Naive B cell (primary cell): ENCODE results near the gene KRT8. TPM values are rescaled to one million over a fixed set of nuclear protein-coding genes. Genes with fewer than 3 reads are reported as not detected.
"Not testable (repeated sequence)": the region's sequence is repeated elsewhere in the genome, so short reads cannot be mapped to it uniquely, and the experiment has no call there.

Experiments
- ATAC-seq, 2 donors: fragments of 150-1000 bp; cut with Tn5 transposase; 2 replicates each; pipeline ENCODE4 v1.10.0; 2021; ENCODE audit warnings: low read depth in 2 of 2, mild to moderate bottlenecking in 2 of 2, moderate library complexity in 2 of 2
- DNase-seq: peaks from one replicate; pipeline ENCODE4 v3.0.0; 2022
- H3K27ac Mint-ChIP-seq, 6 donors: one replicate each; pipeline ENCODE4 v1.8.0; 2020 to 2022; ENCODE audit warnings: mild to moderate bottlenecking in 6 of 6, mixed read lengths in 6 of 6, moderate library complexity in 5 of 6, inconsistent platforms in 2 of 6
- H3K27me3 Mint-ChIP-seq, 3 donors: one replicate each; pipeline ENCODE4 v1.8.0; 2021 to 2022; ENCODE audit warnings: mixed read lengths in 3 of 3, mild to moderate bottlenecking in 1 of 3
- H3K36me3 Mint-ChIP-seq, 2 donors: one replicate each; pipeline ENCODE4 v1.8.0; 2020 to 2022; ENCODE audit warnings: mixed read lengths in 2 of 2, inconsistent platforms in 1 of 2, mild to moderate bottlenecking in 1 of 2
- H3K4me1 Mint-ChIP-seq, 3 donors: one replicate each; pipeline ENCODE4 v1.8.0; 2020 to 2022; ENCODE audit warnings: mixed read lengths in 3 of 3, inconsistent platforms in 1 of 3, mild to moderate bottlenecking in 1 of 3, moderate library complexity in 1 of 3
- H3K4me3 Mint-ChIP-seq, 8 donors: one replicate each; pipeline ENCODE4 v1.8.0; 2020 to 2022; ENCODE audit warnings: mild to moderate bottlenecking in 8 of 8, mixed read lengths in 8 of 8, moderate library complexity in 8 of 8, inconsistent platforms in 2 of 8
- H3K9me3 Mint-ChIP-seq, 7 donors: one replicate each; pipeline ENCODE4 v1.8.0; 2020 to 2022; ENCODE audit warnings: mixed read lengths in 7 of 7, mild to moderate bottlenecking in 5 of 7, inconsistent platforms in 2 of 7, moderate library complexity in 1 of 7
- polyA plus RNA-seq, 6 donors: library from polyadenylated mRNA; unstranded; fragments of 300-500 nt; fragmentation: Illumina TruSeq; gene quantifications; one replicate each; pipeline ENCODE4 v1.2.3, GENCODE V29; 2021; ENCODE audit warnings: low read depth in 6 of 6

Gene KRT8
- polyA plus RNA-seq, 6 donors from 2014 or later, result not detected

DNA sequence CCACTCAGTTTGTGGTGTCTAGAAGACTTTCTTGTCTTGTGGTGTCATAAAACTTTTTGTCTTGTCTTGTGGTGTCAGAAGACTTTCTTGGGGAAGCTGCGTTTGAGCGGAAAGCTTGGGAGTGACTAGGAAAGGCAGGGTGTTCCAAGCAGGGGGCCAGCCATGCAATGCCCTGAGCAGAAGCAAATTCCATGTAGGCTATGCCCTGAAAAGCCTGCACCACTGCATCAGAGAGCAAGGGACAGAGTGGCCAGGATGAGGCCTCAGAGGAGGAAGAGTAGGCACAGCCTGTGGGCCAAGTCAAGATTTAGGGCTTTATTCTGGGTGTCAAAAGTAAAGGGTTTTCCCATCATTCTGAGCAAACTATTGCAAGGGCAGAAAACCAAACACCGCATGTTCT is 14.5 kb downstream of the KRT8 start:
- Mint-ChIP-seq H3K27me3 (peaks cover 12 to 31% (median 26%) of the 10 kb centered on the region in 3 donors), H3K36me3 (no peaks in the 10 kb centered on the region), H3K9me3 (peaks cover 0 to 5% (median 0%) of the 10 kb centered on the region in 7 donors), H3K4me1 (no peaks in the 10 kb centered on the region), H3K27ac (no peak overlapping the region), H3K4me3 (no peak overlapping the region)
- DNase-seq, result no peak
- no peak for ATAC-seq

DNA sequence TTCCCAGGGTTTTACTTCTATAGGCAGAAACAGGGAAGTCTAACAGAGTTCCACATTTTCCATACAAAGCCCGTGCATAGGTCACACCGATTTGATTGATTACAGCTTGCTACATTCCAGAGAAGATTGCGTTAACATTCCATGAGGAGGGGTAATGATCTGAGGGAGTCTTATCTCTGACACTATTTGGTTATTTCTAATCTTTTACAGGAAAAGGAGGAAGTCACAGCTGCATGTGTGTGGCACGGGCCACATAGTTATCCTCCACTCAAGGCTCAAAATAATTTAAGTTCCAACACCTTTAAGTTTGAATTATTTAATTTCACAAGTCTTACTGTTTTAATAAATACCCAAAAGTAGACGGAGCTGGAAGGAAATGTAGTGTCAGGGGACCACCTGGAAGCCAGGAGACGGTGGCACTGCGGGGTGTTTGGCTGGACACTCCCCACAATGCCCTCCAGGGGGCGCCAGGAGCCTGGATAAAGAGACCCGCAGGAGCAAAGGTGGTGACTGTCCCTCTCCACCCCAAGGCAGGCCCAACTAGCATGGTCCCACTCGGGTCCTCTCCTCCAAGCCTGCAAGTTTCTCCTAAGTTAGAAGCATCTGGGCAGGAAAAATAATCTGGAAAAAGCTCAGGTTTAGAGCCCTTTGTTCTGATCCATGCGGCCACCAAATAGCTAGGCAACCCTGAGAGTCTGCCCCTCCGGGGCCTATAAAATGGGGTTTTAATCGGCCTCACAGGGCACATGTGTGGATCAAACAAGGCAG is 20.2 kb downstream of the KRT8 start:
- Mint-ChIP-seq H3K36me3 (no peaks in the 10 kb centered on the region), H3K4me1 (peaks cover 5 to 9% (median 7%) of the 10 kb centered on the region in 3 donors), H3K27me3 (peaks cover 14 to 48% (median 26%) of the 10 kb centered on the region in 3 donors), H3K27ac (peak overlapping the region in 2 of 6 donors; percentile 21 to 23), H3K9me3 (no peaks in the 10 kb centered on the region), H3K4me3 (no peak overlapping the region)
- DNase-seq (peak; percentile 63), ATAC-seq (peak; percentile 58 to 74)

DNA sequence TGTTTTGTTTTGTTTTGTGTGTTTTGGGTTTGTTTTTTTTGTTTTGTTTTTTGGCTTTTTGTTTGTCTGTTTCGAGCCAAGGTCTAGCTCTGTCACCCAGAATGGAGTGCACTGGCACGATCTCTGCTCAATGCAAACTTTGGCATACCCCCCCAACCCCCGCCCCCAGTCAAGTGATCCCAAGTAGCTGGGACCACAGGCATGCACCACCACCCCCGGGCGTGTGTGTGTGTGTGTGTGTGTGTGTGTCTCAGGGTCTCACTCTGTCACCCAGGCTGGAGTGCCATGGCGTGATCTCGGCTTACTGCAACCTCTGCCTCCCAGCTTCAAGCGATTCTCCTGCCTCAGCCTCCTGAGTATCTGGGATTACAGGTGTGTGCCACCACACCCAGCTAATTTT is 24.4 kb downstream of the KRT8 start:
- ATAC-seq, H3K36me3 Mint-ChIP-seq, DNase-seq, H3K9me3 Mint-ChIP-seq: not testable (repeated sequence)
- peaks cover 11 to 13% (median 11%) of the 10 kb centered on the region in 3 donors for H3K4me1 Mint-ChIP-seq
- H3K27ac Mint-ChIP-seq, result peak overlapping the region in 1 of 6 donors; percentile 26
- H3K4me3 Mint-ChIP-seq, result peak overlapping the region in 4 of 8 donors; percentile 31 to 72 (median 54)
- peaks cover 30 to 58% (median 35%) of the 10 kb centered on the region in 3 donors for H3K27me3 Mint-ChIP-seq

DNA sequence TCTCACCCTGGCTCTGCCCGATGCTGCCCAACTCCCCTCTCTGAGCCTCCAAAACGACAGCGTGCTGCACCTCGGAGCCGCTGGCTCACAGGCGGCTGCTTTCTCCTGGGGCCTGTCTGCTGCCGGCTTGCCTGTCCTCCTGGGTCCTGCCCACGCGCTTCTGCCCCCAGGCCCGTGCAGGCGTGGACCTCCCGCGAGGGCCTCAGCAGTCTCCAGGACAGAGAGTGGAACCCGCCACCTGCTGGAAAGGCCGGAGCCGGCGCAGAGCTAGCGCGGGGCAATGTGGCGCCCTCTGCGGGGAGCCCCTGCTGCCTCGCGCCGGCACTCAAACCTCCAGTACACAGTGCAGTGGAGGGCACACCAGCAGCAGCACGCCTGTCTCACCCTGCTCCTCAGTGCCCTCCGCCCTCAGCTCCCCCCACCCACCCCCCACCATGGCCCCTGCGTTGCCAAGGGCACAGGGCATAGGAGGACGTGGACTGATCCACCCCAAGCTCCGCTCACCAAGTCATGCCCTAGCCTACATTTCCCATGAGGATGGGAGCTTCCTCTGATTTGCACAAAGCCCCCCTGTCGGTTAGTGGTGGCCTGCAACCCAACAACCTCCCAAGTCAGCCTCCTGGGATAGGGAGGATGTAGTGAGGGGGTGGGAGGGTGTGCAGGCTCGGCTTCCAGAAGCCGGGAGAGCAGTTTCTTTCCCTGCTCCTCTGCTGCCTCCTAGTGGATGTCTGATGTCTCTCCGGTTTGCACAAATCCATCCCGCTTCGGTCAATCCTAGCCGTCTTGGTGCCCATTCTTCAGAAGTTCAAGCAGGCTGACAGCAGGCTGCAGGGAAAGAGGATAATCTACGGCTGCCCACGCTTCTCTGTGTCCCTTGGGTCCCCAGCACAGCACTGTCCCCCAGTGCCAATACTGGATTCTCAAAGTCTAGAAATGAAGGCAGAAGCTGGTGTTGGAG is 25.2 kb downstream of the KRT8 start:
- peaks cover 25 to 67% (median 41%) of the 10 kb centered on the region in 3 donors for H3K27me3 Mint-ChIP-seq
- H3K4me3 Mint-ChIP-seq, result peak overlapping the region in 7 of 8 donors; percentile 31 to 76 (median 62)
- peak; percentile 32 for DNase-seq
- no peaks in the 10 kb centered on the region for H3K36me3 Mint-ChIP-seq
- peak overlapping the region in 1 of 6 donors; percentile 33 for H3K27ac Mint-ChIP-seq
- peak; percentile 91 to 92 for ATAC-seq
- H3K4me1 Mint-ChIP-seq, result peaks cover 14 to 15% (median 15%) of the 10 kb centered on the region in 3 donors
- no peaks in the 10 kb centered on the region for H3K9me3 Mint-ChIP-seq

DNA sequence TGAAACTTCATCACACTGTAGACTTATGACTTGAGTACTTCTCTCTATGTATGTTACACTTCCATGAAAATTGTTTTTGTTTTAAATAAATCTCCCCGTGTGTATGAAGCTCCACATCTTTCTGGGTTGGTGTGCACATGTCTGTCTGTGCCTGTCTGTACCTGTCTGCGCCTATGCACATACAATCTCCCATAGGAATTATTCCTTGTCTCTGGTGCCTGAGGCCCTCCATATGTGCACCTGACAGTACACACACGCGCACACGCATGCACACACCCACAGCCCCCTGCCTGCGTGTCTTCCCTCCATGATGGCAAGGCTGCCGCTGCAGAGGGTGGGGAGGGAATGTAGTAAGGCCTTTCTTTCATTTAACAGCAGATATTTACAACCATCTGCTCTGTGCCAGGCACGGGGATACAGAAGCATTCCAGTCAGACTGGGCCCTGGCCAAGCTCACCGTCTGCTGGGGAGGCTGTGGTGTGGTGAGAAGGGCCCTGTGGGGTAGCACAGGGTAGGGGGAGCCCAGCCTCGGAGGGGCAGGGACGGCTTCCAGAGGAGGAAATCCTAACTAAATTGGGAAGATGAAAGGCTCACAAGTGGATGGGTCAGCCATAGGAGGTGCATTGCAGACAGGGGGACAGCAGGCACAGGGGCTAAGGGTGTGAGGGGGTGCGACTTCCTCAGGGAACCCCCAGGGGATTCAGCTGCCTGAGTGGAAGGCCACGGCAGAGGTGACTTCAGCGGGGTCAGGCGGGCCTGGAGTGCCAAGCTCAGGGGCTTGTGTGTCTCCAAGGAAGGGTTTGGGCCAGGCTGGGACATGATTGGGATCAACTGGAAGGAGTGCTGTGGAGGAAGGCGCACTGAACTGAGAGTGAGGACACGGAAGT is 26.1 kb downstream of the KRT8 start:
- Mint-ChIP-seq H3K36me3 (no peaks in the 10 kb centered on the region), H3K9me3 (no peaks in the 10 kb centered on the region), H3K4me3 (peak overlapping the region in 3 of 8 donors; percentile 68 to 72 (median 70)), H3K27ac (peak overlapping the region in 2 of 6 donors; percentile 52 to 84), H3K4me1 (peaks cover 18 to 22% (median 22%) of the 10 kb centered on the region in 3 donors), H3K27me3 (peaks cover 21 to 66% (median 46%) of the 10 kb centered on the region in 3 donors)
- ATAC-seq, result no peak
- no peak for DNase-seq

DNA sequence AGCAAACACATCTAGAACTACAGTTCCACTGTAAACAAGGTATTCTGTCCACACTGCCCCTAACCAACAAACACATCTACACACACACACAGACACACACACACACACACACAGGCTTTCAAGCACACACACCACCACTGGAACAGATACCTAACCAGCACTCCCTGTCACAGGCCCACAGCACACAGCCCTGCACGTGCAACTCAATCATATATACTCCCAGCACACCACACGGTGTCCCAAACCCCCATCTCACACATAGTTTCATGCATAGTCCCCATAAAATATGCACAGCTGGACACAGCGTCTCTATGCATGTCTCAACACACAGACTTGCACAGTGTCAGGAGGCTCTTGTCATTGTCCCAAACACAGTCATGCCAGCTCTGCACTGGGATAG is 27.6 kb downstream of the KRT8 start:
- Mint-ChIP-seq H3K27me3 (peaks cover 29 to 81% (median 54%) of the 10 kb centered on the region in 3 donors), H3K36me3 (no peaks in the 10 kb centered on the region), H3K9me3 (no peaks in the 10 kb centered on the region), H3K4me1 (peaks cover 24 to 29% (median 28%) of the 10 kb centered on the region in 3 donors), H3K4me3 (peak overlapping the region in 2 of 8 donors; percentile 12 to 22), H3K27ac (no peak overlapping the region)
- DNase-seq (no peak), ATAC-seq (no peak)

DNA sequence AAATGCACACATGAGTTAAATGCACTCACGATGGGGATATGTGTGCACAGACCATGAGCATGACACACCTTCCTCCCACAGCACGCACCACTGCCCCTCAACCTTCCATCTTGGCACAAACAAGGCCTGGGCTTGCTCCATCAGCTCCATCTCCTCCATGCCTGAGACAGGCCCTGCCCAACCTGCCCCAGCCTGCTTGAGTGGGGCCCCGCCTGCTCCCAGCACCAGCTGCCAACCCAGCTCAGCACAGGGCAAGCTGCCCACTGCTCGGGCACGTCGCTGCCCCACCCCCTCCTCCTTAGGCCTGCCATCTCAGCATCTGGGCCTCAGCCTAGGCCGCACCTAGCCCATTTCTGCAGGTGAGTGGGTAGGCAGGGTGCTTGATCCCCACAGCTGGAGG is 28.5 kb downstream of the KRT8 start:
- Mint-ChIP-seq H3K27ac (no peak overlapping the region), H3K9me3 (no peaks in the 10 kb centered on the region), H3K36me3 (no peaks in the 10 kb centered on the region), H3K4me3 (peak overlapping the region in 2 of 8 donors; percentile 22 to 81), H3K27me3 (peaks cover 29 to 79% (median 50%) of the 10 kb centered on the region in 3 donors), H3K4me1 (peaks cover 24 to 29% (median 28%) of the 10 kb centered on the region in 3 donors)
- ATAC-seq (no peak), DNase-seq (no peak)

DNA sequence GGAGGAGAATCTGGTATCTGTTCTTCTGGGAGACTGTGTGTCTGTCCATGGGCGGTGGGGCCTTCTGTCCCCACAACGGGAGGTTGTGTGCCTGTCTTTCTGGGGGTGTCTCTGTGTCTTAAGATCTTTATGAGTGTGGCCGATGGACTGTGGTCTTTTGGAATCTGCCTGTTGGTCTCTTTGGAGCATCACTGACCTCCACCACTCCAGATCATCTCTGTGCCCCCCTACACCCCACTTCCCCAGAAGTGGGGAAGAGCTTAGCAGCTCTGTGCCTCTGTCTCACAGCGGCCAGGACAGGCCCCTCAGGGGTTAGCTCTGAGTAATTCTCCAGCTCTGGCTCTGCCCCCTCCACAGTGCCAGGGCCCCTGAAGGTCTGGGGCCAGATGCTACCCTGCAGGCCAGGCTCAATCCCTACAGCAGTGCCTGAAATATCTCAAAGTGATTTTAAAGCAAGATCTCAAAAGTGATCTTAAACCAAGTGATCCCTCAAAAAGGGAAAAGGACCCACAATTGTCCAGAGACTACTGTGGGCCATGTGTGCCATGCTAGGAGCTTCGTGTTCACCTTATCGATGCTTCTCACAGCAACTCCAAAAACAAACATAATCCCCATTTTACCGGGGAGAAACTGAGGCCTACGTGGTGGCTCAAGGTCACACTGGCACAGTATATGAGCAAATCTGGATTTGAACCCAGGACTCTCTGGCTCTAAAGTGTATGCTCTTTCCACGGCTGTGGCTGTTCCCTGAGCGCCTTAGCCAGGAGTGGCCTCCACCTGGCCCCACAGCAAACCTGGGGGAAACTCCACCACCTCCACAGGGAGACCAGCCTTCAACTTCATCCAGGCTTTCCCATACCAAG is 30.1 kb downstream of the KRT8 start:
- DNase-seq (no peak), ATAC-seq (no peak)
- Mint-ChIP-seq H3K27me3 (peaks cover 24 to 63% (median 40%) of the 10 kb centered on the region in 3 donors), H3K36me3 (no peaks in the 10 kb centered on the region), H3K9me3 (no peaks in the 10 kb centered on the region), H3K27ac (peak overlapping the region in 4 of 6 donors; percentile 41 to 75 (median 61)), H3K4me3 (peak overlapping the region; percentile 74 to 90 (median 86)), H3K4me1 (peaks cover 26 to 38% (median 30%) of the 10 kb centered on the region in 3 donors)

DNA sequence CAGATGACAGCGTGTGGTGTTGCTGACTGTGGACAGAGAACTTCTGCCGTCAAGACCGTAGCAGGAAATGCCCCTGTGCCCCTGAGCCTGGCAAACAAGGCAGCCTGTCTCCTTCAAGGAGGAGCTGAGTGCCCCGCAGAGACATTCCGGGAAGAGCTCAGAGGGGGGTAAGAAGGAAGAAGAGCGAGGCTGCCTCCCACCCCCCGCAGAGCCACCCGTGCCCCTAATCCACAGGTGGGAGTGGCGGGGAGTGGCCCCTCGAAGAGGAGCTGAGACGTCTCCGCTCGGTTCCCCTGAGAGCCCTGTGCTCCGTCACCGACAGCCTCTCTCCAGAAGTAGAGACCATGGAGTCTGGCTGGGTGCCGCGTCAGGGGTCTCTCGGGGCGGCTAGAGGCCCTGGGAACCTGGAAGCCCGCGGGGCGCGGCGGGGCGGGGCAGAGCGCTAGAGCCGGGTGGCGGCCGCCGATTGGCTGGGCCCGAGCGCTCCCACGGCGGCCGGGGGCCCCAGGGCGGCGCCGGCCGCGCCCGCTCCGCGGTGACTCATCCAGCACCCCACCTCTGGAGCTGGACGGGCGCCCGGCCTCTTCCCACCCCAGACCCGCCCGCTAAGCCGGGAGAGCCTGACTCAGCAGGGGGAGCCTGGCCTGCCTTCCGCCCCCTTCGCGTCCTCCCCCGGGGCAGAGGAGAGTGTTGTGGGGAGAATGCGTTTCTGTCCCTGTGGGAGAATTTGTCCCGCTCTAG is 30.9 kb downstream of the KRT8 start:
- H3K36me3 Mint-ChIP-seq, result no peaks in the 10 kb centered on the region
- H3K4me1 Mint-ChIP-seq, result peaks cover 28 to 33% (median 28%) of the 10 kb centered on the region in 3 donors
- peaks cover 20 to 56% (median 36%) of the 10 kb centered on the region in 3 donors for H3K27me3 Mint-ChIP-seq
- peak overlapping the region in 4 of 6 donors; percentile 33 to 86 (median 66) for H3K27ac Mint-ChIP-seq
- peak; percentile 21 for DNase-seq
- H3K4me3 Mint-ChIP-seq, result peak overlapping the region; percentile 74 to 92 (median 90)
- H3K9me3 Mint-ChIP-seq, result no peaks in the 10 kb centered on the region
- peak; percentile 66 to 68 for ATAC-seq

DNA sequence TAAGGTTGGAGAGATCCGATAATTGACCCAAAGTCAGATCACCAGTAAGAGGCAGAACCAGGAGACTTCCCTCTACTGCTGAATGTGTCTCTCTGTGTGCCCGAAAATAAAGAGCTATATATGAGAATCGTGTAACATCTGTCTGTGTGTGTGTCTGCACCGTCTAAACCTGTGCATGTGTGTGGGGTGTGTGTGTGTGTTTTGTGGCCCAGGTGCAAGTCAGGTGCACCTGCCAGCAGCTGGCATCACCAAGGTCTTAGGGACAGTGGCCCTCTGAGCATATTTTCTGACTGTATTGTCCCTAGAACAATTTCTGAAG is 31.4 kb downstream of the KRT8 start:
- Mint-ChIP-seq H3K27me3 (peaks cover 19 to 51% (median 31%) of the 10 kb centered on the region in 3 donors), H3K4me1 (peaks cover 24 to 33% (median 27%) of the 10 kb centered on the region in 3 donors), H3K9me3 (no peaks in the 10 kb centered on the region), H3K36me3 (no peaks in the 10 kb centered on the region), H3K27ac (peak overlapping the region in 4 of 6 donors; percentile 19 to 86 (median 46)), H3K4me3 (peak overlapping the region; percentile 74 to 92 (median 89))
- DNase-seq (no peak), ATAC-seq (no peak)

DNA sequence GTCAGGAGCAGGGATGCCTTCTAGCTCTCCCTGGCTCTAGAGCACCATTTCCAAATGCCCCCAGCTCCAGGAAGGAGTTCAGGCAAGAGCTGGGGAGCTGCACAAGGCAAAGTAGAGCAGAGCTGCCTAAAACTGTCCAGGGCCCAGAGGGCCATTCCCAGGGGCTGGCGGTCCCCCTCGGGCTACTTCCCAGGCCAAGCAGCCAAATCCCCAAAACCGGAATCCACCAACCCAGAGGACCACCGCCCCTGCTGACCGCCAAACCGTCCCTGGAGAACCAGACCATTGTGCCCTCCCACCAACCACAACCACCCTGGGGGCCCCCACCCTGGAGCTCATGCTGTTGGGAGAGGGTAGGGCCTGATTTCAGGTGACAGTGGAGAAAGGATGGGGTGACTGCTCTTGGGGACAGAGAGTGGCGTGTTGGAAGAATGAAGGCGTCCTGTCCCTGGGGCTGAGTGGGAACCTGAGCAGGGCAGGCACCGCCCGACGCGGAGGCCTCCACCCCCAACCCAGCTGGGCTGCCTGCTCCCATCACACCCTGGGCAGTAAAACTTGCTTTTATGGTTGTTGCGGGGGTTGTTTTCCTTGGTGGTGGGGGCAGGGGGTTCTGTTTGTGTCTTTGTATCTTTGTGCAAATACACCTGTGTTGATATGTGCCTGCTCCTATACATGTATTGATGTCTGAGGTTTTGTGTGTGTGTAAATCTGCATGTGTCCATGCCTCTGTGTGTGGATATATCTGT is 32.1 kb downstream of the KRT8 start:
- H3K36me3 Mint-ChIP-seq, result no peaks in the 10 kb centered on the region

More for the DNA sequence above, 32.1 kb downstream of the KRT8 start:
- ATAC-seq (no peak), DNase-seq (no peak)
- Mint-ChIP-seq H3K4me1 (peaks cover 25 to 34% (median 28%) of the 10 kb centered on the region in 3 donors), H3K4me3 (peak overlapping the region; percentile 14 to 92 (median 79)), H3K27me3 (peaks cover 19 to 49% (median 29%) of the 10 kb centered on the region in 3 donors), H3K9me3 (no peaks in the 10 kb centered on the region), H3K27ac (peak overlapping the region in 2 of 6 donors; percentile 33 to 74)
